OCI-LY7 (cell line): ENCODE results near the gene TUBGCP6.

Experiments
- CTCF ChIP-seq: fragments of 200-600 bp; sonication (generic); conservative IDR thresholded peaks from 2 replicates; pipeline ENCODE4 v1.5.1; 2014; ENCODE audit warnings: mild to moderate bottlenecking, antibody characterized with exemption, low read length, moderate library complexity, mixed read lengths
- EZH2phosphoT487 ChIP-seq: fragments of 200-600 bp; sonication (generic); IDR thresholded peaks from 2 replicates; pipeline ENCODE4 v1.6.1; 2018; ENCODE audit warnings: low read depth, borderline replicate concordance, mild to moderate bottlenecking, mixed run types, antibody characterized with exemption, low read length, moderate library complexity, mixed read lengths

- no peak for TF ChIP-seq CTCF
- TF ChIP-seq EZH2phosphoT487: no peak
These were observed 72.8 kb downstream of the TUBGCP6 start for GRCh38 chr22:50171965-50172421.
